ENCODE results near the gene SKOR1. TPM values are rescaled to one million over a fixed set of nuclear protein-coding genes. Genes with fewer than 3 reads are reported as not detected.

Gene SKOR1
- total RNA-seq, 1 donor from 2014 or later: not detected

DNA sequence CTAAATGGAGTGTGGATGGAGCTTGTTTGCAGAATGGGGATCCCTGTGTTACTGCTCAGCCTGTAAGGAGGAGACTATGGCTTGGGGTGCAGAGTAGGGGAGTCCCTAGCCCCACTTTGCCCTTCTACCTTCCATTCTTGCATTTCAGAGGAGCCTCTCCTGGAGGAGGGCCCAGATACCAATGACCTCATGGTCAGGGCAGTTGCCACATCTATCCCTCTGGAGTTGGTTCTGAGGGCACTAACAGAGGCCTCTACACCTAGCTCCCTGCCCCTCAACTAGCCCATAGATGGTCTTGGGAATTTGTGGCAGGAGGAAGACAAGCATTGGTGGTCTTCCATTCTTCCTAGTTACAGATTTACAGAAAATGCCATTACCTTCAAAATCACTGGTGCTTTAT lies 6.1 kb downstream of the SKOR1 start:
- TF ChIP-seq, protein P1, sequence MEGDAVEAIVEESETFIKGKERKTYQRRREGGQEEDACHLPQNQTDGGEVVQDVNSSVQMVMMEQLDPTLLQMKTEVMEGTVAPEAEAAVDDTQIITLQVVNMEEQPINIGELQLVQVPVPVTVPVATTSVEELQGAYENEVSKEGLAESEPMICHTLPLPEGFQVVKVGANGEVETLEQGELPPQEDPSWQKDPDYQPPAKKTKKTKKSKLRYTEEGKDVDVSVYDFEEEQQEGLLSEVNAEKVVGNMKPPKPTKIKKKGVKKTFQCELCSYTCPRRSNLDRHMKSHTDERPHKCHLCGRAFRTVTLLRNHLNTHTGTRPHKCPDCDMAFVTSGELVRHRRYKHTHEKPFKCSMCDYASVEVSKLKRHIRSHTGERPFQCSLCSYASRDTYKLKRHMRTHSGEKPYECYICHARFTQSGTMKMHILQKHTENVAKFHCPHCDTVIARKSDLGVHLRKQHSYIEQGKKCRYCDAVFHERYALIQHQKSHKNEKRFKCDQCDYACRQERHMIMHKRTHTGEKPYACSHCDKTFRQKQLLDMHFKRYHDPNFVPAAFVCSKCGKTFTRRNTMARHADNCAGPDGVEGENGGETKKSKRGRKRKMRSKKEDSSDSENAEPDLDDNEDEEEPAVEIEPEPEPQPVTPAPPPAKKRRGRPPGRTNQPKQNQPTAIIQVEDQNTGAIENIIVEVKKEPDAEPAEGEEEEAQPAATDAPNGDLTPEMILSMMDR (IDR thresholded peaks at IDR 0.05; ENCODE audit: insufficient read depth, low read length, poor library complexity, severe bottlenecking): no peak
- Histone ChIP-seq H3K36me3 (ENCODE audit: control insufficient read depth, insufficient read depth, low read length) (no peaks in the 10 kb centered on the region), H3K4me3 (ENCODE audit: low read depth, low read length) (no peak overlapping the region), H3K27me3 (ENCODE audit: control insufficient read depth, insufficient read depth, low read length) (peaks cover 98% of the 10 kb centered on the region)
- DNase-seq (ENCODE audit: low read depth): no peak

DNA sequence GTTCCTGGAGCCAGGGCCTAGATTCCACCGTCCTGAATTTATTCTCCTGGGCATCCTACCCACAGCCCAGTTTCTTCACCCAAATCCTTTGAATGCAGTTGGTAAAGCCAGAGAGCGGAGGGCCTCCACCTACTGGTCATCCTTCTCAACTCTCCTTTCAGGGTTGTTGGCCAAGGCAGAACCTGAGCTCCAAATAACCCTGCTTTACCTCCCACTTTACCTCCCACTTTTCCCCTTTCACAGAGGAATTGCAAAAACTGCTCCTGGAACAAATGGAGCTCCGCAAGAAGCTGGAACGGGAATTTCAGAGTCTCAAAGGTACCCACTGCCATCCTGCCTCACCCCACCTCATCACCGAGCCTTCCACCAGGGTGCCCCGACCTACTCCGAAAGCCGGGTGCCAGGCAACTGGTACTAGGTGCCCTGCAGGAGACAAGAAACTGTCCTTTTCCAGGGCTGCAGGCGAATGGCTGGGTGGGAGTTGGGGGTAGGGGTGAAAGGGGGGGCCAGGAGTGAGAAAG lies 6.8 kb downstream of the SKOR1 start:
- TF ChIP-seq, protein P1 (IDR thresholded peaks at IDR 0.05; ENCODE audit: insufficient read depth, low read length, poor library complexity, severe bottlenecking): peak; percentile 44
- no peaks in the 10 kb centered on the region for H3K36me3 ChIP-seq (ENCODE audit: control insufficient read depth, insufficient read depth, low read length)
- H3K4me3 ChIP-seq (ENCODE audit: low read depth, low read length): no peak overlapping the region
- no peak for DNase-seq (ENCODE audit: low read depth)
- peaks cover 95% of the 10 kb centered on the region for H3K27me3 ChIP-seq (ENCODE audit: control insufficient read depth, insufficient read depth, low read length)

DNA sequence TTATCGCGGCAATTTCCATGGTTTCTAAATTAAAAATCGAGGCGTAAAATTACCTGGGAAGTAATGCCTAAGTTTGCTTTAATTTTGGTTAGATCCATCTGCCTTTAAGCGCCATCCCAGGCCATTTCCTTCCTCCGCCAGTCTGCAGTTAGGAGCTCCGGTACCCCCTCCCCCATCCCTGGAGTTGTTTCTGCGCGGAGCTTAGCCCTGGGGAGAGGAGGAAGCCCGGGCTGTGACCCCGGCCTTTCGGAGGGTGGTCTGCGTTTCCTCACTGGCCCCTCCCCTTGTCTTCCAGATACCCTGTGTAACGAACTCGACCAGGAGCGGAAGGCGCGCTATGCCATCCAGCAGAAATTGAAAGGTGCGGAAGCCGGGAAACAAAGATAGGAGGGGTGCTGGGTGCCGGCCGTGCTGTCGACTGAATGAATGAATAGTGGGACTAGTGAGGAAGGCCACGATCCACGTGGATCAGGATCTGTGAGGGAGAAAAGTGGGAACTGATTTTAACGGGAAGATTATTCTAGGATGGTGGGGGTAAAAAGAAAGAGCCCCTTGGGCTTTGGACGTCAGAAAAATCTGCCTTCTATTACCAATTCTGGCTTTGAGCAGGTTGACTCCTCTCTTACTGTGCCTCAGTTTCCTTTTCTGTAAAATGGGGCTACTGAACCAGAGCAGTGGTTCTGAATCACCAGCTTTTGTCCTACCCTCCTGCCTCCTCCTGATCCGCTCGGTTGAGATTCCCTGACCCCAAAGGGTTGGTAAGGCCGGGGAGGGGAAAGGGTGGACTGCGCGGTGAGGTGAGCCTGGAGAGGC lies 7.8 kb downstream of the SKOR1 start:
- no peak for DNase-seq (ENCODE audit: low read depth)
- H3K36me3 ChIP-seq (ENCODE audit: control insufficient read depth, insufficient read depth, low read length): no peaks in the 10 kb centered on the region
- H3K27me3 ChIP-seq (ENCODE audit: control insufficient read depth, insufficient read depth, low read length): peaks cover 95% of the 10 kb centered on the region
- no peak overlapping the region for H3K4me3 ChIP-seq (ENCODE audit: low read depth, low read length)
- TF ChIP-seq, protein P1 (IDR thresholded peaks at IDR 0.05; ENCODE audit: insufficient read depth, low read length, poor library complexity, severe bottlenecking): no peak

DNA sequence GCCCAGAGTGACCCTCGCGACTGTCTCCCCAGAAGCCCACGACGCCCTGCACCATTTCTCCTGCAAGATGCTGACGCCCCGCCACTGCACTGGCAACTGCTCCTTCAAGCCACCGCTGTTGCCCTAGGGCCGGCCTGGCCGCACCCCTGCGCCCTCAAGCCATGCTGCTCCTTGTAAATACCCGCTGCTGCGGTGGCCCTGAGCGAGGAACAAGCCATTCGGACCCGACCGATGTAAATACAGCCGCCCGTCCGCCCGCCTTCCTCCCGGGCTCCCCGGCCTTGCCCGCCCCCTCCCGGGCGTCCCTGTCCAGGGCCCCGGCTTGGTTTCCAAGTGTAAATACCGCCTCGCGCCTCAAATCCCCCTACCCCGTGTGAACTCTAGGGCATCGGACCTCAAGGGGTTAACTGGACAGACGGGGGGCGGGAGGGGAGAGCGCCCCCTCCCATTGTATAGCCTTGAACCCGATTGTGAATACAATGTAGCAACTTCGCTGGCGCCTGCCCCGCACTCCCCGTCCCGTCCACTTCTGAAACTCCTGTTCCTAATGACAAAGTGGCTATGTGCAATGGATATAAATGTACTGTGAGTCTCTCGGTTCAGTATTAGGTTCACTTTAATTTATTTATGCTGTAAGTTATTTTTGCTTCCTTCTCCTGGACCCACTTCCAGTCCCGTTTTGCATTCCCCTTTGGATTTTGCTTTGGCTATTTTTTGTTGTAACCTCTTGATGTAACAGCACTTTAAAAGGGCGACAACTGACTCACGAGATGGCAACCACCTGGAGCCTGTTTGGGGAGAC lies 8.6 kb downstream of the SKOR1 start:
- TF ChIP-seq, protein P1 (IDR thresholded peaks at IDR 0.05; ENCODE audit: insufficient read depth, low read length, poor library complexity, severe bottlenecking): peak; percentile 63
- Histone ChIP-seq H3K4me3 (ENCODE audit: low read depth, low read length) (no peak overlapping the region), H3K36me3 (ENCODE audit: control insufficient read depth, insufficient read depth, low read length) (no peaks in the 10 kb centered on the region), H3K27me3 (ENCODE audit: control insufficient read depth, insufficient read depth, low read length) (peaks cover 91% of the 10 kb centered on the region)
- no peak for DNase-seq (ENCODE audit: low read depth)

DNA sequence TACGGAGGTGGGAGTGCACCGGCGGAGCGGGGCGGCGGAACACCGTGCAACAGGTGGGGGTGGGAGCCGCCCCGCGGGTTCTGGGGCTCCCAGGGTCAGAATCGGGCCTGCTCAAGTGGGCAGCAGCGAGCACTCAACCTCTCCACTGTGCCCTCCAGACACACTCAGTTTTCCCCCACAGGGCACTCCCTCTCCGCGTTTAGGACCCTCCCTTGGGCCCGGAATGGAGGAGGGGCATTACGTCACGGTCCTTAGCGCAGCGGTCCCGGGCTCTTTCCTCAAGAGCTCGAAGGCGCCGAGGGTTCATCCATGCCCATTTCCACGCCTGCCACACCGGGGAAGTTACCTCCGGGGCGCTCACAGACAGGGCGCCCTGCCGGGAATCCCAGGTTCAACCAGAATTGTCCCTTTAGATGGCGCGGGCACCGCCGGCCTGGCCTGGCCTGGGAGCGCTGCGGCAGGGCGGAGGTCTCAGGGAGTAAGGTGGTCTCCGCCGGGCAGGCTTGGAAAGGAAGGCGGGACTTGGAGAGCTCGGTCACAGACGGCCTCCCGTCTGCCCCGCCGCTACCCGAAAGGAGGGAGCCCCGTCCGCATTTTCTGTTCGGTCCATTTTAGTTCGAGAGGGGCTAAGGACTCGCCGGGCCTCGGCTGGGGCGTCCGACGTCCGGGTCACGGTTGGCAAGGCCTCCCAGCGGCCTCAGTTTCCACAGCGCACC lies 9.4 kb downstream of the SKOR1 start:
- TF ChIP-seq, protein P1 (IDR thresholded peaks at IDR 0.05; ENCODE audit: insufficient read depth, low read length, poor library complexity, severe bottlenecking): no peak
- Histone ChIP-seq H3K4me3 (ENCODE audit: low read depth, low read length) (no peak overlapping the region), H3K27me3 (ENCODE audit: control insufficient read depth, insufficient read depth, low read length) (peaks cover 83% of the 10 kb centered on the region)

More for the DNA sequence above, 9.4 kb downstream of the SKOR1 start:
- H3K36me3 ChIP-seq (ENCODE audit: control insufficient read depth, insufficient read depth, low read length): no peaks in the 10 kb centered on the region
- no peak for DNase-seq (ENCODE audit: low read depth)
